Large intestine (tissue), 3 donors: ENCODE data around the gene ZFP57. TPM values are rescaled to one million over a fixed set of nuclear protein-coding genes. Genes with fewer than 3 reads are reported as not detected.

Experiments used
- DNase-seq, 2 donors: peaks; one replicate each; pipeline versions ENCODE4 v3.0.0 to v3.0.0-alpha.2; 2013
- H3K27ac ChIP-seq: one replicate; pipeline ENCODE4 v1.5.1; 2013; ENCODE audit warnings: low read length
- H3K27me3 ChIP-seq: 2 replicates; pipeline ENCODE4 v1.6.1; 2013; ENCODE audit warnings: low read length; ENCODE audit not compliant: control insufficient read depth, insufficient read depth
- H3K36me3 ChIP-seq: 2 replicates; pipeline ENCODE4 v1.6.1; 2013; ENCODE audit warnings: low read length; ENCODE audit not compliant: control insufficient read depth, insufficient read depth
- H3K4me1 ChIP-seq: one replicate; pipeline ENCODE4 v1.6.1; 2013; ENCODE audit warnings: low read length; ENCODE audit not compliant: control insufficient read depth, insufficient read depth
- H3K4me3 ChIP-seq: one replicate; pipeline ENCODE4 v1.5.1; 2013; ENCODE audit warnings: low read length
- H3K9me3 ChIP-seq: one replicate; pipeline ENCODE4 v1.6.1; 2013; ENCODE audit warnings: mild to moderate bottlenecking, low read depth, low read length, moderate library complexity; ENCODE audit not compliant: control insufficient read depth
- WGBS: methylation state at CpG from one replicate; pipeline ENCODE4 v1.1.5; 2013; ENCODE audit warnings: low lambda C conversion rate; ENCODE audit not compliant: insufficient coverage; 5-methylcytosine and 5-hydroxymethylcytosine counted together
- polyA plus RNA-seq: library from polyadenylated mRNA; unstranded; fragments of 120-200 nt; gene quantifications from one replicate; pipeline ENCODE4 v1.2.1, GENCODE V29; 2013

ZFP57 gene
- polyA plus RNA-seq, 1 donor: not detected

GRCh38 chr6:29723666-29724588, 43.0 kb upstream of the ZFP57 start:
- Histone ChIP-seq H3K4me1 (peaks cover 4% of the 10 kb centered on the region), H3K9me3 (no peaks in the 10 kb centered on the region), H3K27ac (peak overlapping the region; percentile 67), H3K4me3 (peak overlapping the region; percentile 92), H3K27me3 (peaks cover 36% of the 10 kb centered on the region), H3K36me3 (peaks cover 11% of the 10 kb centered on the region)
- no CpG with 5 or more reads among the region's 76 CpGs for WGBS
- peak in 1 of 2 donors; percentile 3 for DNase-seq

DNA sequence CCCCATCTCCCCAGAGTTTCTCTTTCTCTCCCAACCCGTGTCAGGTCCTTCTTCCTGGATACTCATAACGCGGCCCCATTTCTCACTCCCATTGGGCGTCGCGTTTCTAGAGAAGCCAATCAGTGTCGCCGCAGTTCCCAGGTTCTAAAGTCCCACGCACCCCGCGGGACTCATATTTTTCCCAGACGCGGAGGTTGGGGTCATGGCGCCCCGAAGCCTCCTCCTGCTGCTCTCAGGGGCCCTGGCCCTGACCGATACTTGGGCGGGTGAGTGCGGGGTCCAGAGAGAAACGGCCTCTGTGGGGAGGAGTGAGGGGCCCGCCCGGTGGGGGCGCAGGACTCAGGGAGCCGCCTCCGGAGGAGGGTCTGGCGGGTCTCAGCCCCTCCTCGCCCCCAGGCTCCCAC, 42.3 kb upstream of the ZFP57 start, which contains the start of gene HLA-F:
HLA-F (plus strand) TSS at position 173 of the 404 bp plus-strand sequence; CDS start at position 203, 30 bp downstream.
- peak; percentile 56 to 72 for DNase-seq
- Histone ChIP-seq H3K4me1 (peaks cover 4% of the 10 kb centered on the region), H3K27me3 (peaks cover 36% of the 10 kb centered on the region), H3K36me3 (peaks cover 11% of the 10 kb centered on the region), H3K27ac (peak within 1 kb of the TSS; percentile 67), H3K9me3 (no peaks in the 10 kb centered on the region), H3K4me3 (peak within 1 kb of the TSS; percentile 92)
- no CpG with 5 or more reads among the region's 26 CpGs for WGBS

- WGBS: no CpG with 5 or more reads among the region's 2 CpGs
- Histone ChIP-seq H3K4me1 (peaks cover 4% of the 10 kb centered on the region), H3K9me3 (no peaks in the 10 kb centered on the region), H3K27me3 (peaks cover 42% of the 10 kb centered on the region), H3K36me3 (peaks cover 9% of the 10 kb centered on the region), H3K27ac (no peak overlapping the region), H3K4me3 (no peak overlapping the region)
- no peak for DNase-seq
Measured at GRCh38 chr6:29720863-29721262, 39.9 kb upstream of the ZFP57 start.

DNA sequence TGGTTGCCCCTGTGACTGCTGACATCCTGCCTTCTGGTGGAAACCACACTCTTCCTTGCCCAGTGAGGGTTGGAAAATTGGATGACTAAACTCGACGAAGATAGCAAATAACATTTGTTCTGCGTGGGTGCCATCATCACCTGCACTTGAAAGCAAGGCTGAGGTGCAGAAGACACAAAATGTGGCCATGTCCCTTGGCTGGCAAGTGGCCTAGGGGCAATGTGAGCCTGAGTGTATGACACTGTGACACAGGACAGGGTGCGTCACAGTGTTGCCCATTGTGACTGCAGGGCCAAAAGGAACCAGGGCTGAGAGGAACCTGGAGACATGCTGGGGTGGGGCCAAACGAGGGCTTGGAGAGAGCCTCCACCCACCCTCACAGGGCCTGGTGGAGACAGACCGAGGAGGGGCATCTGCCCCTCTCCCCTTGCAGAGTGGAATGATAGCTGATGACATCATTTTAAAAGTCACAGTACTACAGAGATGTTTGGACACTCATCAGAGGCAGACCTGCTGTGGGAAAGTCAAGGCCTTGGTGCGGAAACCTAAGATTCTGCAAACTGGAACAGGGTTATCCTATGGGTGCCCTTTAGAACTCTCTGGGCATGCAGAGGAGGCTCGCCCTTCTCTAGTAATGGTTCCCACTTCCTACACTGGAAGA, 29.5 kb upstream of the ZFP57 start:
- Histone ChIP-seq H3K27me3 (peaks cover 33% of the 10 kb centered on the region), H3K4me3 (no peak overlapping the region), H3K36me3 (no peaks in the 10 kb centered on the region), H3K9me3 (no peaks in the 10 kb centered on the region), H3K4me1 (no peaks in the 10 kb centered on the region), H3K27ac (no peak overlapping the region)
- 83% methylated on average over 1 of the region's 8 CpGs for WGBS
- DNase-seq: no peak

- Histone ChIP-seq H3K36me3 (no peaks in the 10 kb centered on the region), H3K4me3 (no peak overlapping the region), H3K9me3 (no peaks in the 10 kb centered on the region), H3K27ac (no peak overlapping the region), H3K4me1 (no peaks in the 10 kb centered on the region), H3K27me3 (peaks cover 29% of the 10 kb centered on the region)
- no peak for DNase-seq
- no CpG with 5 or more reads among the region's 4 CpGs for WGBS
Measured at GRCh38 chr6:29709188-29709587, 28.2 kb upstream of the ZFP57 start.

DNA sequence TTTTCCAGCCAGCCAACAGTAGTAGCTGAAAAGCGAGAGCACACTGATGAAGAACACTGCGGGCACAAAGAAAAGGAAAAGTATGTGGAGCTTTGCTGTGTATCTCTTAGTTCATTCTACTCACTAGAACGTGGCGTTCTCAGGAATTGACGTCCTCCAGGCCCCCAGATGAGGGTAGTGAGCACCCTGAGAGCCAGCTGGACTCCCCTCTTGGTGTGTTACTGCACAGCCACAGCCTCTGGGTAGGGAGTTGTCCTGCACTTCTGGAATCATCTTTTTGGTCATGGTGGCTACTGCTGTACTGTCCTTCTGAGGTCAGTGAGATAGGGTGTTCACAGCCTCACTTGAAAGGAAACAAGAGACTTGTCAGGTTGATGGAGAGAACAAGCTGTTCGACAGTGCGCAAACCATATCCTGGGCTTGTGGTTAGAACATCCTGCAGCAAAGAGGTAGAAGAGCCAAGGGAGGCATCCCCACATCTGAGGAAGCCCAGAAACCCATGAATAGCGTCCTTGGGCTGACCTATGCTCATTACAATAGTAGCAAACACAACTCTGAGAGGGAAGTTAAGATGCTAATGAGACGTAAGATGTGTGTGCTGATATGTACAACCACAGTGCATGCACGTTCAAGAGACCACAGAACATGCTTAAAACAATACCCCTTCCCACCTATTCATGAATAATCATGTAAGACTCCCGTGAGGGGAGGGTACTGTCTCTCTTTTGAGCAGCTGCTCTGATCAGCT, 27.7 kb upstream of the ZFP57 start:
- H3K36me3 ChIP-seq: no peaks in the 10 kb centered on the region
- H3K27me3 ChIP-seq: peaks cover 29% of the 10 kb centered on the region
- H3K9me3 ChIP-seq: no peaks in the 10 kb centered on the region
- H3K27ac ChIP-seq: no peak overlapping the region
- DNase-seq: peak in 1 of 2 donors; percentile 17
- WGBS: no CpG with 5 or more reads among the region's 11 CpGs
- H3K4me3 ChIP-seq: no peak overlapping the region
- H3K4me1 ChIP-seq: no peaks in the 10 kb centered on the region

DNA sequence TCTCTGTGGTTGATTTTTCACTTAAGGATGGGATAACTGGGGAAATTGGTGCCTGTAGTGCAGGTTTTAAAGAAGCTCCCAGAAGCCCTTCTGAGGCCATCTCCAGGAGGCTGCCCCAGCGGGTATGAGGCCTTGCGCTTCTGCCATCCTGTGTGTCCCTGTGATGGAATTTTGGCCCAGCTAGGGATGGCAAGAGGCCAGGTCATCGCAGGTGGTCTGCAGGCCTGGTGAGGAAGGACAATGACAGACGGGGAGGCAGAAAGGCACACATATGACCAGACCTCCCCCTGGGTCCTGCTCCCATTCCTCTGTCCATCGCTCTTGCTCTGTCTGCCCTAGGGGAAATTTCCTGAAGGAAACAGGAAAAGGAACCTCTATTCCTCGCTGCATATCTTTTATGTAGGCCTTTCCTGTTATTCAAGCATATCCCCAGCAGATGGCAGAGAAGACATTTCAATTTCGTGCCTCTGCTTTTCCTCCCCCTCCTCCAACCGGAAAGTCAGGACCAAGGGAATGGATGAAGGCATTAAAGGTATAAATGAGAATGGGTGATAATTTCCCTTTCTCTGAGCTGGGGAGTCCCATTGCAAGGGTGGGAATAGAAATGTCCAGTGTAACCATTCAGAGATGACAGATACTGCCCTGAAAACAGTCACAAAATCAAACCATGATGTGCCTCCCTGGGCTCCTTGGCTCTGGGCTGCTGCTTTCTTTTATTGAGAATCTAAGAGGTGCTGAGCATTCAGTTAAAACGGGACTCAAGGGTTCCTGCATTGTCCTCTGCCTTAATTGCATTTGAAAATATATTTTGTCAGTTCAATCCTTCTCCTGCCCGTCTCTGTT, 24.7 kb upstream of the ZFP57 start:
- DNase-seq: peak; percentile 14 to 31
- Histone ChIP-seq H3K27me3 (peaks cover 30% of the 10 kb centered on the region), H3K36me3 (no peaks in the 10 kb centered on the region), H3K4me1 (no peaks in the 10 kb centered on the region), H3K27ac (no peak overlapping the region), H3K4me3 (no peak overlapping the region), H3K9me3 (no peaks in the 10 kb centered on the region)
- WGBS: 78% methylated on average over 1 of the region's 10 CpGs

DNA sequence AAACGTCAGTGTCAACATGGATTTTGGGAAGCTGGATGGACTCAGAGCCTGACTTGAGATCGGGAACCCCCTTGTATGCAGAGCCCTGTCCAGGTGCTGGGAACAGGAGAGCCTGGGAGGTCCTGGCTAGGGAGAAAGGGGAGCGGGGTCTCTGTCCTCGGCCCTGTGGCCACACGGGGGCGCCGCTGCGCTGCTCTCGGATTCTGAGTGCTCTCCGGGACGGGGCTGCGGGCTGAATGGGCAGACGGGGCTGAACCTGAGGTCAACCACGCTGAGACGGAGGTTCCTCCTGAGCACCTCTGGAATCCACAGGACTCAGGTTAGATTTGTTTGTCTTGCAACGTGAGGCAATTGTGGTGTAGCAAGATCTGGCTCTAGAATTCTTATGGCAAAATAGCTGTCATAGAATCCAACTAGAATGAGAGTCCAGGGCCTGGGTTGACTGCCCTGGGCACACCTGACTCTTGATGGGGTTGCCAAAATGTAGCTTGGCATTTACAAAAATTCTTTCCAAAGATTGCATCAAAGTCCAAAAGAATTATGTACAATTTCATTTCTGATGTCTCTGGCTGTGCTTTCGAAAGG, 21.7 kb upstream of the ZFP57 start:
- no peak for DNase-seq
- H3K4me3 ChIP-seq: no peak overlapping the region
- no peaks in the 10 kb centered on the region for H3K9me3 ChIP-seq
- no CpG with 5 or more reads among the region's 17 CpGs for whole genome bisulfite sequencing
- no peaks in the 10 kb centered on the region for H3K4me1 ChIP-seq
- no peak overlapping the region for H3K27ac ChIP-seq
- H3K27me3 ChIP-seq: peaks cover 13% of the 10 kb centered on the region
- no peaks in the 10 kb centered on the region for H3K36me3 ChIP-seq
